ENCODE results near the gene SLC9A9.

- TF ChIP-seq, protein P1, sequence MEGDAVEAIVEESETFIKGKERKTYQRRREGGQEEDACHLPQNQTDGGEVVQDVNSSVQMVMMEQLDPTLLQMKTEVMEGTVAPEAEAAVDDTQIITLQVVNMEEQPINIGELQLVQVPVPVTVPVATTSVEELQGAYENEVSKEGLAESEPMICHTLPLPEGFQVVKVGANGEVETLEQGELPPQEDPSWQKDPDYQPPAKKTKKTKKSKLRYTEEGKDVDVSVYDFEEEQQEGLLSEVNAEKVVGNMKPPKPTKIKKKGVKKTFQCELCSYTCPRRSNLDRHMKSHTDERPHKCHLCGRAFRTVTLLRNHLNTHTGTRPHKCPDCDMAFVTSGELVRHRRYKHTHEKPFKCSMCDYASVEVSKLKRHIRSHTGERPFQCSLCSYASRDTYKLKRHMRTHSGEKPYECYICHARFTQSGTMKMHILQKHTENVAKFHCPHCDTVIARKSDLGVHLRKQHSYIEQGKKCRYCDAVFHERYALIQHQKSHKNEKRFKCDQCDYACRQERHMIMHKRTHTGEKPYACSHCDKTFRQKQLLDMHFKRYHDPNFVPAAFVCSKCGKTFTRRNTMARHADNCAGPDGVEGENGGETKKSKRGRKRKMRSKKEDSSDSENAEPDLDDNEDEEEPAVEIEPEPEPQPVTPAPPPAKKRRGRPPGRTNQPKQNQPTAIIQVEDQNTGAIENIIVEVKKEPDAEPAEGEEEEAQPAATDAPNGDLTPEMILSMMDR (IDR thresholded peaks at IDR 0.05), result no peak
- no peak for TF ChIP-seq POLR2A (IDR thresholded peaks at IDR 0.05)
Observed at GRCh38 chr3:143753456-143753855, 94.8 kb downstream of the SLC9A9 start.

Data from thyroid gland (tissue), 4 donors.